A549 (cell line): Measurements from ENCODE around the gene NRG3. TPM values are rescaled to one million over a fixed set of nuclear protein-coding genes. Genes with fewer than 3 reads are reported as not detected.

Experiments
- ATAC-seq, 2 experiments: fragments of 200-7000 bp in 1 of 2; fragments of >200 bp in 1 of 2; cut with Nextera tagmentation in 1 of 2; cut with Tn5 transposase in 1 of 2; 3 replicates each; pipeline versions ENCODE4 v1.8.0 to v1.9.1; 2018 to 2020; ENCODE audit warnings: mild to moderate bottlenecking in 1 of 2, moderate library complexity in 1 of 2
- CTCF ChIA-PET: fragments of 300-600 bp; sonication (Branson Sonifier 250); formaldehyde crosslinking; extraction: SDS; loops from one replicate; lab custom pipeline; 2021; ENCODE audit warnings: antibody characterized with exemption, inconsistent platforms; lab: Yijun Ruan, JAX
- POLR2A ChIA-PET: fragments of 350-600 bp; formaldehyde crosslinking; extraction: SDS; loops from one replicate; lab custom pipeline; 2021; ENCODE audit warnings: antibody characterized with exemption, inconsistent platforms; lab: Yijun Ruan, JAX
- DNase-seq, 2 experiments: peaks; one replicate each; pipeline versions ENCODE4 v3.0.0 to v3.0.0-alpha.2; 2011 to 2016; ENCODE audit warnings: low read depth in 1 of 2, low spot score in 1 of 2
- FAIRE-seq: peaks from 2 replicates; lab custom pipeline; 2011; peaks lifted over from hg19 to GRCh38; lab: Jason Lieb, UNC
- H3K27ac ChIP-seq, 2 experiments: fragments of >200 bp; sonication (Bioruptor Twin); formaldehyde crosslinking; 3 replicates each; pipeline ENCODE4 v1.5.1; 2016 to 2017
- H3K4me1 ChIP-seq: fragments of >200 bp; sonication (Bioruptor Twin); formaldehyde crosslinking; 3 replicates; pipeline ENCODE4 v1.6.1; 2016
- H3K4me2 ChIP-seq: fragments of >200 bp; sonication (Bioruptor Twin); formaldehyde crosslinking; 3 replicates; pipeline ENCODE4 v1.6.1; 2016
- H3K4me3 ChIP-seq: fragments of >200 bp; sonication (Bioruptor Twin); formaldehyde crosslinking; 3 replicates; pipeline ENCODE4 v1.5.1; 2016
- H3K9me3 ChIP-seq: fragments of >200 bp; sonication (Bioruptor Twin); formaldehyde crosslinking; 3 replicates; pipeline ENCODE4 v1.6.1; 2016
- ATOH8 ChIP-seq: fragments of 250-450 bp; sonication (Bioruptor Pico); IDR thresholded peaks from 2 replicates; pipeline ENCODE4 v1.5.0; 2020; ENCODE audit warnings: low read depth, mild to moderate bottlenecking, moderate library complexity
- CBX2 ChIP-seq: fragments of 200-600 bp; sonication (generic); IDR thresholded peaks from 2 replicates; pipeline ENCODE4 v1.6.1; 2016; ENCODE audit warnings: low read depth, mild to moderate bottlenecking, borderline replicate concordance
- CBX8 ChIP-seq: fragments of 200-600 bp; sonication (generic); IDR thresholded peaks from 2 replicates; pipeline ENCODE4 v1.6.1; 2016
- CHD4 ChIP-seq: fragments of 200-600 bp; sonication (generic); IDR thresholded peaks from 2 replicates; pipeline ENCODE4 v1.6.1; 2016; ENCODE audit warnings: antibody characterized with exemption, mild to moderate bottlenecking, borderline replicate concordance
- CTCF ChIP-seq: fragments of >200 bp; sonication (Bioruptor Twin); formaldehyde crosslinking; IDR thresholded peaks from 3 replicates; pipeline ENCODE4 v1.5.1; 2016
- EHF ChIP-seq: fragments of 250-450 bp; sonication (Bioruptor Pico); IDR thresholded peaks from 2 replicates; pipeline ENCODE4 v1.5.0; 2020; ENCODE audit warnings: mild to moderate bottlenecking
- ELK1 ChIP-seq: fragments of 150-350 bp; IDR thresholded peaks from 2 replicates; pipeline ENCODE4 v1.6.1; 2014; ENCODE audit warnings: low read depth, mild to moderate bottlenecking, low read length
- EP300 ChIP-seq, 2 experiments: fragments of >200 bp; sonication (Bioruptor Twin); formaldehyde crosslinking; IDR thresholded peaks; 2 replicates in 1 of 2; 3 replicates in 1 of 2; pipeline ENCODE4 v1.6.1; 2016 to 2017
- HEYL ChIP-seq: fragments of 250-450 bp; sonication (Bioruptor Pico); IDR thresholded peaks from 2 replicates; pipeline ENCODE4 v1.8.0; 2021; ENCODE audit warnings: mild to moderate bottlenecking, moderate library complexity
- HMGXB4 ChIP-seq: fragments of 250-450 bp; sonication (Bioruptor Pico); IDR thresholded peaks from 2 replicates; pipeline ENCODE4 v1.5.0; 2021; ENCODE audit warnings: mild to moderate bottlenecking, moderate library complexity, borderline replicate concordance
- HOXB13 ChIP-seq: fragments of 250-450 bp; sonication (Bioruptor Pico); IDR thresholded peaks from 2 replicates; pipeline ENCODE4 v1.5.0; 2020; ENCODE audit warnings: low read depth, mild to moderate bottlenecking, moderate library complexity
- HOXB5 ChIP-seq: fragments of 250-450 bp; sonication (Bioruptor Pico); IDR thresholded peaks from 2 replicates; pipeline ENCODE4 v1.5.0; 2020; ENCODE audit warnings: mild to moderate bottlenecking, moderate library complexity
- JUNB ChIP-seq: fragments of >200 bp; sonication (Bioruptor Twin); formaldehyde crosslinking; IDR thresholded peaks from 2 replicates; pipeline ENCODE4 v1.6.1; 2016
- MAFK ChIP-seq: fragments of 450-650 bp; IDR thresholded peaks from 2 replicates; pipeline ENCODE4 v1.6.1; 2014; ENCODE audit not compliant: partially characterized antibody
- MYC ChIP-seq: IDR thresholded peaks from 2 replicates; pipeline ENCODE4 v1.6.1; 2012; ENCODE audit warnings: mild to moderate bottlenecking, inconsistent platforms, low read length, improper control_type of control experiment, borderline replicate concordance
- NFE2L2 ChIP-seq: fragments of 150-350 bp; conservative IDR thresholded peaks from 2 replicates; pipeline ENCODE4 v1.6.1; 2014; ENCODE audit warnings: low read length
- NPAS2 ChIP-seq: fragments of 250-450 bp; sonication (Bioruptor Pico); IDR thresholded peaks from 2 replicates; pipeline ENCODE4 v1.8.0; 2022; ENCODE audit warnings: mild to moderate bottlenecking, moderate library complexity, borderline replicate concordance
- PHF8 ChIP-seq: fragments of 200-600 bp; sonication (generic); IDR thresholded peaks from 2 replicates; pipeline ENCODE4 v1.6.1; 2016; ENCODE audit warnings: low read depth, mild to moderate bottlenecking, antibody characterized with exemption, moderate library complexity, borderline replicate concordance
- POLR2AphosphoS2 ChIP-seq: conservative IDR thresholded peaks from 2 replicates; pipeline ENCODE4 v1.6.1; 2012; ENCODE audit warnings: low read length, improper control_type of control experiment, inconsistent platforms
- RAD21 ChIP-seq, 2 experiments: fragments of >200 bp in 1 of 2; sonication (Bioruptor Twin) in 1 of 2; formaldehyde crosslinking in 1 of 2; IDR thresholded peaks in 1 of 2; conservative IDR thresholded peaks in 1 of 2; 2 replicates in 1 of 2; 3 replicates in 1 of 2; pipeline ENCODE4 v1.6.1; 2012 to 2018; ENCODE audit warnings: inconsistent platforms in 1 of 2
- RCOR1 ChIP-seq: fragments of 150-350 bp; IDR thresholded peaks from 2 replicates; pipeline ENCODE4 v1.6.1; 2014; ENCODE audit warnings: antibody characterized with exemption, low read length, low read depth
- SMC3 ChIP-seq: fragments of >200 bp; sonication (Bioruptor Twin); formaldehyde crosslinking; IDR thresholded peaks from 3 replicates; pipeline ENCODE4 v1.6.1; 2018; ENCODE audit warnings: inconsistent platforms
- TFCP2L1 ChIP-seq: fragments of 250-450 bp; sonication (Bioruptor Pico); IDR thresholded peaks from 2 replicates; pipeline ENCODE4 v1.5.0; 2021; ENCODE audit warnings: mild to moderate bottlenecking
- TP53 ChIP-seq: fragments of 250-450 bp; sonication (Bioruptor Pico); IDR thresholded peaks from 2 replicates; pipeline ENCODE4 v1.5.0; 2021; ENCODE audit warnings: mild to moderate bottlenecking, moderate library complexity
- ZC3H11A ChIP-seq: fragments of 450-650 bp; IDR thresholded peaks from 2 replicates; pipeline ENCODE4 v1.6.1; 2014; ENCODE audit warnings: antibody characterized with exemption, mild to moderate bottlenecking
- ZFP36 ChIP-seq: fragments of 450-650 bp; IDR thresholded peaks from 2 replicates; pipeline ENCODE4 v1.6.1; 2014; ENCODE audit warnings: borderline replicate concordance; ENCODE audit not compliant: partially characterized antibody
- ZNF302 ChIP-seq: fragments of 250-450 bp; sonication (Bioruptor Pico); IDR thresholded peaks from 2 replicates; pipeline ENCODE4 v1.9.0; 2021; ENCODE audit warnings: inconsistent platforms, mild to moderate bottlenecking, moderate library complexity
- WGBS: methylation state at CpG from one replicate; pipeline ENCODE4 v1.1.6; 2017; ENCODE audit errors: missing lambda C conversion rate; 5-methylcytosine and 5-hydroxymethylcytosine counted together
- polyA plus RNA-seq, 4 experiments: library from polyadenylated mRNA; depleted of rRNA in 3 of 4; stranded (reverse); fragments of >200 nt; fragmentation: RNase III in 1 of 4; extraction: RNeasy Plus Mini Kit Qiagen cat#74134 plus additional on column Dnase treatment in 1 of 4; gene quantifications; 2 replicates in 3 of 4; 3 replicates in 1 of 4; pipeline ENCODE4 v1.2.3, GENCODE V29; 2011 to 2017

NRG3 gene
- polyA plus RNA-seq, 2 of the 4 experiments (the other 2 are of a cell fraction), result not detected

GRCh38 chr10:82377608-82378007, 502.6 kb downstream of the NRG3 start:
- TF ChIP-seq NPAS2 (no peak), ZC3H11A (no peak), RAD21 (conservative IDR thresholded peaks at IDR 0.05 in 1 of 2, IDR thresholded peaks at IDR 0.05 in 1 of 2) (peak in 1 of 2 experiments; percentile 24; a peak in 1 of 5 replicates), CBX2 (no peak), MAFK (no peak), PHF8 (no peak)
- 4% methylated on average over 4 of the region's 4 CpGs for WGBS
- ATAC-seq (no peak), DNase-seq (peak in 1 of 2 experiments; percentile 14), FAIRE-seq (no peak)
- H3K9me3 ChIP-seq, result no peaks in the 10 kb centered on the region
- H3K4me1 ChIP-seq, result no peaks in the 10 kb centered on the region
- H3K4me2 ChIP-seq, result no peak overlapping the region
- H3K4me3 ChIP-seq, result no peak overlapping the region
- POLR2A ChIA-PET, result no interaction called here
- CTCF ChIA-PET, result no interaction called here
- H3K27ac ChIP-seq, result no peak overlapping the region

- peak in 1 of 2 experiments; percentile 3 for DNase-seq
- H3K4me2 ChIP-seq, result no peak overlapping the region
- no peak for FAIRE-seq
- ATAC-seq, result no peak
- 6% methylated on average over 2 of the region's 2 CpGs for WGBS
- POLR2A ChIA-PET, result no interaction called here
- TF ChIP-seq JUNB (no peak), ZFP36 (no peak), HOXB5 (CRISPR knock-in tag) (no peak), CBX8 (no peak), ZNF302 (no peak), MYC (no peak)
- CTCF ChIA-PET, result no interaction called here
- no peaks in the 10 kb centered on the region for H3K4me1 ChIP-seq
- H3K9me3 ChIP-seq, result no peaks in the 10 kb centered on the region
- H3K4me3 ChIP-seq, result no peak overlapping the region
- no peak overlapping the region for H3K27ac ChIP-seq
Observed at GRCh38 chr10:82378146-82378545, 503.2 kb downstream of the NRG3 start.

GRCh38 chr10:82383350-82383749, 508.4 kb downstream of the NRG3 start:
- FAIRE-seq (no peak), ATAC-seq (no peak), DNase-seq (no peak)
- ChIA-PET POLR2A (no interaction called here), CTCF (no interaction called here)
- H3K4me3 ChIP-seq, result no peak overlapping the region
- no peaks in the 10 kb centered on the region for H3K4me1 ChIP-seq
- H3K9me3 ChIP-seq, result no peaks in the 10 kb centered on the region; the same call in 2 of the 3 replicates
- H3K27ac ChIP-seq, result no peak overlapping the region
- TF ChIP-seq POLR2AphosphoS2 (no peak), MAFK (peak; percentile 59), TP53 (CRISPR knock-in tag) (no peak)
- TF ChIP-seq, all 56 proteins: peak for 1
- H3K4me2 ChIP-seq, result no peak overlapping the region

- TF ChIP-seq EP300 (IDR thresholded peaks at IDR 0.05) (no peak), NFE2L2 (no peak), HOXB13 (CRISPR knock-in tag) (no peak), EHF (CRISPR knock-in tag) (no peak), ATOH8 (no peak), CTCF (no peak), CHD4 (no peak), SMC3 (no peak), RCOR1 (no peak), HEYL (no peak), TFCP2L1 (CRISPR knock-in tag) (no peak), HMGXB4 (CRISPR knock-in tag) (no peak), ELK1 (no peak)
- ATAC-seq (no peak), FAIRE-seq (no peak), DNase-seq (no peak)
- Histone ChIP-seq H3K4me2 (no peak overlapping the region), H3K4me1 (no peaks in the 10 kb centered on the region), H3K9me3 (no peaks in the 10 kb centered on the region; the same call in 2 of the 3 replicates), H3K27ac (no peak overlapping the region), H3K4me3 (no peak overlapping the region)
- CTCF ChIA-PET, result no interaction called here
- POLR2A ChIA-PET, result no interaction called here
- WGBS, result 22% methylated on average over 5 of the region's 5 CpGs
Observed at GRCh38 chr10:82390866-82391658, 516.1 kb downstream of the NRG3 start.
